GM12878 (cell line): ENCODE measurements around the gene TBXA2R. TPM values are rescaled to one million over a fixed set of nuclear protein-coding genes. Genes with fewer than 3 reads are reported as not detected.

ENCODE experiments used
- ATAC-seq: fragments of 200-7000 bp; cut with Tn5 transposase; 3 replicates; pipeline ENCODE4 v1.9.1; 2020; ENCODE audit warnings: mild to moderate bottlenecking, moderate library complexity
- BruUV-seq: library from RNA; stranded (reverse); fragments of 400-500 nt; replicated peaks from 2 replicates; lab custom pipeline; 2021; lab: Mats Ljungman, UMichigan
- CTCF ChIA-PET: fragments of 300-600 bp; sonication (Branson Sonifier 250); formaldehyde crosslinking; extraction: SDS; loops from one replicate; lab custom pipeline; 2021; ENCODE audit warnings: inconsistent platforms; lab: Yijun Ruan, JAX
- POLR2A ChIA-PET: fragments of 350-600 bp; formaldehyde crosslinking; extraction: SDS; loops from one replicate; lab custom pipeline; 2021; ENCODE audit warnings: inconsistent platforms; lab: Charles Lee
- RAD21 ChIA-PET: fragments of 300-600 bp; sonication (Branson Sonifier 250); formaldehyde crosslinking; loops from one replicate; lab custom pipeline; 2023; ENCODE audit warnings: antibody characterized with exemption; ENCODE audit not compliant: unreplicated experiment; lab: Charles Lee
- SMC1A ChIA-PET: fragments of 300-600 bp; sonication (Branson Sonifier 250); formaldehyde crosslinking; loops from one replicate; lab custom pipeline; 2023; ENCODE audit not compliant: unreplicated experiment, uncharacterized antibody; lab: Charles Lee
- DNase-seq: peaks from one replicate; pipeline ENCODE4 v3.0.0-alpha.2; 2011; ENCODE audit warnings: low read depth, low spot score
- FAIRE-seq: peaks from 3 replicates; lab custom pipeline; 2011; peaks lifted over from hg19 to GRCh38; lab: Jason Lieb, UNC
- H2AFZ ChIP-seq: 2 replicates; pipeline ENCODE4 v1.6.0; 2011; ENCODE audit warnings: low read depth, low read length, control low read depth; ENCODE audit not compliant: control insufficient read depth
- H3K27ac ChIP-seq: 2 replicates; pipeline ENCODE4 v1.5.1; 2011; ENCODE audit warnings: control low read depth; ENCODE audit not compliant: control insufficient read depth, insufficient read depth
- H3K27me3 ChIP-seq, 2 experiments: replicated peaks in 1 of 2; 2 replicates each; pipeline versions ENCODE4 v1.6.0 to v1.6.1; 2011; ENCODE audit warnings: low read length in 1 of 2; ENCODE audit not compliant: control insufficient read depth in 2 of 2, insufficient read depth in 2 of 2
- H3K36me3 ChIP-seq, 2 experiments: 2 replicates each; pipeline ENCODE4 v1.5.1; 2011; ENCODE audit warnings: low read length in 1 of 2; ENCODE audit not compliant: control insufficient read depth in 2 of 2, insufficient read depth in 2 of 2
- H3K4me1 ChIP-seq: 2 replicates; pipeline ENCODE4 v1.6.1; 2011; ENCODE audit warnings: mild to moderate bottlenecking, low read length, moderate library complexity, mixed read lengths; ENCODE audit not compliant: control insufficient read depth, insufficient read depth
- H3K4me2 ChIP-seq: 2 replicates; pipeline ENCODE4 v1.6.0; 2011; ENCODE audit warnings: control low read depth; ENCODE audit not compliant: control insufficient read depth, insufficient read depth
- H3K4me3 ChIP-seq: fragments of 200-600 bp; sonication (generic); 2 replicates; pipeline ENCODE4 v1.5.1; 2016
- H3K79me2 ChIP-seq: 2 replicates; pipeline ENCODE4 v1.6.0; 2011; ENCODE audit warnings: low read length; ENCODE audit not compliant: control insufficient read depth, insufficient read depth
- H3K9ac ChIP-seq: 2 replicates; pipeline ENCODE4 v1.8.0; 2011; ENCODE audit warnings: low read length, control low read depth, mixed read lengths; ENCODE audit not compliant: control insufficient read depth, insufficient read depth
- H3K9me3 ChIP-seq: replicated peaks from 3 replicates; pipeline ENCODE4 v1.5.1; 2011; ENCODE audit warnings: mild to moderate bottlenecking, low read length; ENCODE audit not compliant: control insufficient read depth, insufficient read depth
- H4K20me1 ChIP-seq: 2 replicates; pipeline ENCODE4 v1.6.0; 2011; ENCODE audit not compliant: control insufficient read depth, insufficient read depth
- BRCA1 ChIP-seq: IDR thresholded peaks from 2 replicates; pipeline ENCODE4 v1.6.1; 2011; ENCODE audit warnings: low read depth, low read length, improper control_type of control experiment
- CHD2 ChIP-seq: IDR thresholded peaks from 2 replicates; pipeline ENCODE4 v1.6.1; 2011; ENCODE audit warnings: low read depth, low read length, improper control_type of control experiment, borderline replicate concordance
- ETV6 ChIP-seq, 2 experiments: fragments of 450-650 bp in 1 of 2; IDR thresholded peaks in 1 of 2; conservative IDR thresholded peaks in 1 of 2; 2 replicates each; pipeline ENCODE4 v1.6.1; 2014; ENCODE audit warnings: antibody characterized with exemption in 1 of 2, borderline replicate concordance in 1 of 2, low read depth in 1 of 2, mild to moderate bottlenecking in 1 of 2, moderate library complexity in 1 of 2
- FOXK2 ChIP-seq: fragments of 450-650 bp; IDR thresholded peaks from 2 replicates; pipeline ENCODE4 v1.6.1; 2017; ENCODE audit warnings: mild to moderate bottlenecking, moderate library complexity
- HDGF ChIP-seq: fragments of 450-650 bp; IDR thresholded peaks from 2 replicates; pipeline ENCODE4 v1.6.1; 2016; ENCODE audit warnings: antibody characterized with exemption
- NR2F1 ChIP-seq: fragments of 450-650 bp; conservative IDR thresholded peaks from 2 replicates; pipeline ENCODE4 v1.6.1; 2017; ENCODE audit warnings: mild to moderate bottlenecking
- POLR2AphosphoS2 ChIP-seq: IDR thresholded peaks from 2 replicates; pipeline ENCODE4 v1.6.1; 2011; ENCODE audit warnings: low read depth, mild to moderate bottlenecking, low read length, improper control_type of control experiment, moderate library complexity
- RAD51 ChIP-seq: fragments of 450-650 bp; IDR thresholded peaks from 2 replicates; pipeline ENCODE4 v1.6.1; 2016; ENCODE audit warnings: moderate library complexity, mild to moderate bottlenecking, inconsistent platforms
- RELA ChIP-seq: fragments of 450-650 bp; IDR thresholded peaks from 2 replicates; pipeline ENCODE4 v1.8.0; 2014; ENCODE audit warnings: borderline replicate concordance; ENCODE audit not compliant: partially characterized antibody
- SMAD5 ChIP-seq: IDR thresholded peaks from 2 replicates; pipeline ENCODE4 v1.6.1; 2016; ENCODE audit warnings: antibody characterized with exemption, low read depth
- WRNIP1 ChIP-seq: IDR thresholded peaks from 2 replicates; pipeline ENCODE4 v1.6.1; 2011; ENCODE audit warnings: low read depth, low read length, improper control_type of control experiment, borderline replicate concordance
- WGBS: methylation state at CpG from one replicate; pipeline ENCODE4 v1.1.6; 2016; ENCODE audit warnings: low lambda C conversion rate; ENCODE audit not compliant: insufficient replicate concordance, insufficient coverage; ENCODE audit errors: missing lambda C conversion rate; 5-methylcytosine and 5-hydroxymethylcytosine counted together
- in situ Hi-C: fragments of 300-500 bp; cut with MboI; formaldehyde crosslinking; loops from 9 replicates; pipeline ENCODE4 v1.14.3; 2018; ENCODE audit warnings: mixed read lengths
- intact Hi-C: fragments of 100-400 bp; cut with micrococcal nuclease; formaldehyde crosslinking; loops from one replicate; pipeline ENCODE4 v1.14.2; 2022; ENCODE audit not compliant: unreplicated experiment
- polyA plus RNA-seq, 11 experiments: library from polyadenylated mRNA; depleted of rRNA in 4 of 11; unstranded in 6 of 11; stranded (reverse) in 5 of 11; fragments of >200 nt; fragmentation: Nextera tagmentation in 4 of 11; fragmentation: Illumina TruSeq in 1 of 11; extraction: Ambion mirVana in 4 of 11; extraction: Trizol in 1 of 11; gene quantifications; 1 replicate in 1 of 11; 2 replicates in 10 of 11; pipeline versions ENCODE4 v1.2.1 to v1.2.3, GENCODE V29; 2011 to 2016; ENCODE audit warnings: inconsistent platforms in 2 of 11, missing spikeins in 2 of 11, low read depth in 1 of 11
- total RNA-seq, 4 experiments: library from RNA; depleted of rRNA in 3 of 4; stranded (reverse); fragments of >200 nt in 3 of 4; fragmentation: Illumina TruSeq in 1 of 4; extraction: Trizol in 1 of 4; gene quantifications; 2 replicates each; pipeline versions ENCODE4 v1.2.1 to v1.2.3, GENCODE V29; 2013 to 2021
- TF ChIP-seq, protein P1 (sequence below): fragments of 450-650 bp; IDR thresholded peaks from 2 replicates; pipeline ENCODE4 v1.6.1; 2016; ENCODE audit warnings: mild to moderate bottlenecking
- TF ChIP-seq, protein P2 (sequence below): fragments of 450-650 bp; IDR thresholded peaks from 2 replicates; pipeline ENCODE4 v1.6.1; 2017; ENCODE audit warnings: mild to moderate bottlenecking, low read depth, inconsistent platforms; ENCODE audit not compliant: poor library complexity, severe bottlenecking
- TF ChIP-seq, protein P3 (sequence below): IDR thresholded peaks from 2 replicates; pipeline ENCODE4 v1.6.1; 2012; ENCODE audit warnings: low read depth, low read length, improper control_type of control experiment
- TF ChIP-seq, protein P4 (sequence below): IDR thresholded peaks from 2 replicates; pipeline ENCODE4 v1.6.1; 2012; ENCODE audit warnings: low read depth, low read length, improper control_type of control experiment
- TF ChIP-seq, protein P5 (sequence below): IDR thresholded peaks from 2 replicates; pipeline ENCODE4 v1.6.1; 2011; ENCODE audit warnings: mild to moderate bottlenecking, low read depth, low read length, moderate library complexity; ENCODE audit not compliant: insufficient replicate concordance

The TBXA2R gene
- total and polyA plus RNA-seq, 10 of the 15 experiments (the other 5 are each of a cell fraction or from before 2014, with no cell fraction given), result 0.03 TPM; not detected in 8

DNA sequence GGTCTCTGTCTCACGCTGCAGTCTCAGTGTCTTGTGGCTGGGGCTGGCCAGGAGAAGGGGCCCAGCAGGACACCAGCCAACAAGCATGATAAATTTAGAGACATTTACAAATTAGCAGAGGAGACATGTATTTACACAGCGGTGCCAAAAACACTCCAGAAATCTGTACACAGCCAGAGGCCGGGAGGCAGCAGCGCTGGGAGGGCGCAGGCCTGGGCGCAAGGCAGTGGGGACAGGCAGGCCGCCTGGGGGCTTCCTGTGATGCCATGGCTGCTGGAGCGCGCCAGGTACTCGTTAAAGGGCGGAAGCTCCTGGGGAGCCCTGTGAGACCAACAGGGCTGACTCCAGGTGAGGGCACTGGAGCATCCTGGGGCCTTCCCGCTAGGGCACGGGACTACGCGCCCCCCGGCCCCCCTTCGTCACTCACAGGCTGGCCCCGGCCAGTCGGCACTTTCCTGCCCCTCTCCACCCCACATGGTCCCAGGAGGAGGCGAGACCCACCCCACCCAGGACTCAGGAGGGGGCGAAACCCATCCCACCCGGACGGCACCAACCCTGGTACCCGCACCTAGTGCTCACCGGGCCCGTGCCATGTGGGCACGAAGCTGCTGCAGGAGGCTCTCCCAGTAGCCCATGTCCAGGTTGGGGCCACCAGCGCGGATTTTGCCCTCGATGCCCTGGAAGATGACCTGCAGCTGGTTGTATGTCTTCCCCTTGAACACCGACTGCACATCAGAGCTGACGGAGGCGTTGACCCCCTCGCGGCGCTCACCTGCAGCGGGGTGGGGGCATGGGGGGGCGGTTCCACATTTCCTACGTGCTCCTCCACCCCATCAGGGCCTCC lies 7.4 kb upstream of the TBXA2R start:
- WGBS, result 88% methylated on average over 35 of the region's 39 CpGs
- Histone ChIP-seq H3K4me2 (no peak overlapping the region), H3K27ac (no peak overlapping the region), H3K4me3 (no peak overlapping the region), H3K36me3 (peaks cover 0 to 11% of the 10 kb centered on the region in 2 experiments; a peak in 3 of 4 replicates), H2AFZ (no peak overlapping the region), H3K9ac (no peak overlapping the region), H4K20me1 (no peaks in the 10 kb centered on the region), H3K4me1 (no peaks in the 10 kb centered on the region), H3K27me3 (no peaks in the 10 kb centered on the region), H3K79me2 (no peaks in the 10 kb centered on the region), H3K9me3 (no peaks in the 10 kb centered on the region)
- in situ Hi-C loops (no loop called here), intact Hi-C loops (no loop called here)
- RAD21 ChIA-PET, result no interaction called here
- ATAC-seq (no peak), DNase-seq (no peak), FAIRE-seq (no peak)
- POLR2A ChIA-PET, result no interaction called here
- CTCF ChIA-PET, result no interaction called here
- BruUV-seq, result no TSS peak
- SMC1A ChIA-PET, result no interaction called here
- TF ChIP-seq NR2F1, result no peak
- TF ChIP-seq, protein P1, sequence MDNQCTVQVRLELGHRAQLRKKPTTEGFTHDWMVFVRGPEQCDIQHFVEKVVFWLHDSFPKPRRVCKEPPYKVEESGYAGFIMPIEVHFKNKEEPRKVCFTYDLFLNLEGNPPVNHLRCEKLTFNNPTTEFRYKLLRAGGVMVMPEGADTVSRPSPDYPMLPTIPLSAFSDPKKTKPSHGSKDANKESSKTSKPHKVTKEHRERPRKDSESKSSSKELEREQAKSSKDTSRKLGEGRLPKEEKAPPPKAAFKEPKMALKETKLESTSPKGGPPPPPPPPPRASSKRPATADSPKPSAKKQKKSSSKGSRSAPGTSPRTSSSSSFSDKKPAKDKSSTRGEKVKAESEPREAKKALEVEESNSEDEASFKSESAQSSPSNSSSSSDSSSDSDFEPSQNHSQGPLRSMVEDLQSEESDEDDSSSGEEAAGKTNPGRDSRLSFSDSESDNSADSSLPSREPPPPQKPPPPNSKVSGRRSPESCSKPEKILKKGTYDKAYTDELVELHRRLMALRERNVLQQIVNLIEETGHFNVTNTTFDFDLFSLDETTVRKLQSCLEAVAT, result no peak
- TF ChIP-seq, protein P2, sequence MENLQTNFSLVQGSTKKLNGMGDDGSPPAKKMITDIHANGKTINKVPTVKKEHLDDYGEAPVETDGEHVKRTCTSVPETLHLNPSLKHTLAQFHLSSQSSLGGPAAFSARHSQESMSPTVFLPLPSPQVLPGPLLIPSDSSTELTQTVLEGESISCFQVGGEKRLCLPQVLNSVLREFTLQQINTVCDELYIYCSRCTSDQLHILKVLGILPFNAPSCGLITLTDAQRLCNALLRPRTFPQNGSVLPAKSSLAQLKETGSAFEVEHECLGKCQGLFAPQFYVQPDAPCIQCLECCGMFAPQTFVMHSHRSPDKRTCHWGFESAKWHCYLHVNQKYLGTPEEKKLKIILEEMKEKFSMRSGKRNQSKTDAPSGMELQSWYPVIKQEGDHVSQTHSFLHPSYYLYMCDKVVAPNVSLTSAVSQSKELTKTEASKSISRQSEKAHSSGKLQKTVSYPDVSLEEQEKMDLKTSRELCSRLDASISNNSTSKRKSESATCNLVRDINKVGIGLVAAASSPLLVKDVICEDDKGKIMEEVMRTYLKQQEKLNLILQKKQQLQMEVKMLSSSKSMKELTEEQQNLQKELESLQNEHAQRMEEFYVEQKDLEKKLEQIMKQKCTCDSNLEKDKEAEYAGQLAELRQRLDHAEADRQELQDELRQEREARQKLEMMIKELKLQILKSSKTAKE, result no peak
- TF ChIP-seq, protein P3, sequence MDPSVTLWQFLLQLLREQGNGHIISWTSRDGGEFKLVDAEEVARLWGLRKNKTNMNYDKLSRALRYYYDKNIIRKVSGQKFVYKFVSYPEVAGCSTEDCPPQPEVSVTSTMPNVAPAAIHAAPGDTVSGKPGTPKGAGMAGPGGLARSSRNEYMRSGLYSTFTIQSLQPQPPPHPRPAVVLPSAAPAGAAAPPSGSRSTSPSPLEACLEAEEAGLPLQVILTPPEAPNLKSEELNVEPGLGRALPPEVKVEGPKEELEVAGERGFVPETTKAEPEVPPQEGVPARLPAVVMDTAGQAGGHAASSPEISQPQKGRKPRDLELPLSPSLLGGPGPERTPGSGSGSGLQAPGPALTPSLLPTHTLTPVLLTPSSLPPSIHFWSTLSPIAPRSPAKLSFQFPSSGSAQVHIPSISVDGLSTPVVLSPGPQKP, result no peak
- no peak for TF ChIP-seq WRNIP1
- TF ChIP-seq ETV6 (conservative IDR thresholded peaks at IDR 0.05 in 1 of 2, IDR thresholded peaks at IDR 0.05 in 1 of 2; ENCODE audit: borderline replicate concordance in 1 of 2, low read depth in 1 of 2), result no peak
- TF ChIP-seq, protein P4, sequence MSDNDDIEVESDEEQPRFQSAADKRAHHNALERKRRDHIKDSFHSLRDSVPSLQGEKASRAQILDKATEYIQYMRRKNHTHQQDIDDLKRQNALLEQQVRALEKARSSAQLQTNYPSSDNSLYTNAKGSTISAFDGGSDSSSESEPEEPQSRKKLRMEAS, result no peak
- no peak for TF ChIP-seq HDGF
- no peak for TF ChIP-seq SMAD5
- TF ChIP-seq POLR2AphosphoS2, result no peak
- TF ChIP-seq FOXK2, result no peak
- no peak for TF ChIP-seq RELA
- TF ChIP-seq RAD51, result no peak
- TF ChIP-seq BRCA1, result no peak
- TF ChIP-seq, protein P5, sequence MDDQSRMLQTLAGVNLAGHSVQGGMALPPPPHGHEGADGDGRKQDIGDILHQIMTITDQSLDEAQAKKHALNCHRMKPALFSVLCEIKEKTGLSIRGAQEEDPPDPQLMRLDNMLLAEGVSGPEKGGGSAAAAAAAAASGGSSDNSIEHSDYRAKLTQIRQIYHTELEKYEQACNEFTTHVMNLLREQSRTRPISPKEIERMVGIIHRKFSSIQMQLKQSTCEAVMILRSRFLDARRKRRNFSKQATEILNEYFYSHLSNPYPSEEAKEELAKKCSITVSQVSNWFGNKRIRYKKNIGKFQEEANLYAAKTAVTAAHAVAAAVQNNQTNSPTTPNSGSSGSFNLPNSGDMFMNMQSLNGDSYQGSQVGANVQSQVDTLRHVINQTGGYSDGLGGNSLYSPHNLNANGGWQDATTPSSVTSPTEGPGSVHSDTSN, result no peak
- no peak for TF ChIP-seq CHD2
